Measurements from ENCODE around the gene SLC22A1. TPM values are rescaled to one million over a fixed set of nuclear protein-coding genes. Genes with fewer than 3 reads are reported as not detected.

Gene SLC22A1
- total RNA-seq, 1 donor from 2014 or later = 1.2 TPM

- no peaks in the 10 kb centered on the region for H3K27me3 ChIP-seq
- TF ChIP-seq POLR2A (IDR thresholded peaks at IDR 0.05) (no peak), CTCF (IDR thresholded peaks at IDR 0.05) (no peak), POLR2AphosphoS5 (IDR thresholded peaks at IDR 0.05; ENCODE audit: insufficient read depth in 1 of 2, low read depth in 1 of 2) (no peak)
- H3K4me1 ChIP-seq = peaks cover 1% of the 10 kb centered on the region
- no peak overlapping the region for H3K4me3 ChIP-seq
- no peak for DNase-seq (ENCODE audit: extremely low spot score in 2 of 2)
- peaks cover 0 to 77% of the 10 kb centered on the region in 2 donors for H3K36me3 ChIP-seq
- intact Hi-C loops (cut with DNase I) = no loop called here
- H3K9me3 ChIP-seq = no peaks in the 10 kb centered on the region
- H3K27ac ChIP-seq = no peak overlapping the region
Measured at GRCh38 chr6:160084198-160084776, 37.3 kb upstream of the SLC22A1 start.

- Histone ChIP-seq H3K27ac (no peak overlapping the region), H3K4me3 (no peak overlapping the region), H3K36me3 (peaks cover 0 to 77% of the 10 kb centered on the region in 2 donors), H3K9me3 (no peaks in the 10 kb centered on the region), H3K27me3 (no peaks in the 10 kb centered on the region), H3K4me1 (peaks cover 5% of the 10 kb centered on the region)
- no peak for TF ChIP-seq POLR2AphosphoS5 (IDR thresholded peaks at IDR 0.05; ENCODE audit: insufficient read depth in 1 of 2, low read depth in 1 of 2)
- no peak for TF ChIP-seq CTCF (IDR thresholded peaks at IDR 0.05)
- no peak for TF ChIP-seq POLR2A (IDR thresholded peaks at IDR 0.05)
- DNase-seq (ENCODE audit: extremely low spot score in 2 of 2) = no peak
- intact Hi-C loops (cut with DNase I) = loop anchor here (5.0 kb wide), 1 partner anchor 372 kb away; no protein-coding TSS in a partner anchor
Measured at GRCh38 chr6:160085226-160085625, 36.4 kb upstream of the SLC22A1 start.

- H3K27me3 ChIP-seq = no peaks in the 10 kb centered on the region
- no peak overlapping the region for H3K4me3 ChIP-seq
- H3K36me3 ChIP-seq = peaks cover 0 to 77% of the 10 kb centered on the region in 2 donors
- no peaks in the 10 kb centered on the region for H3K9me3 ChIP-seq
- intact Hi-C loops (cut with DNase I) = loop anchor here (5.0 kb wide), 1 partner anchor 371 kb away; no protein-coding TSS in a partner anchor
- no peak for DNase-seq (ENCODE audit: extremely low spot score in 2 of 2)
- no peak overlapping the region for H3K27ac ChIP-seq
- no peak for TF ChIP-seq POLR2A (IDR thresholded peaks at IDR 0.05)
- TF ChIP-seq POLR2AphosphoS5 (IDR thresholded peaks at IDR 0.05; ENCODE audit: insufficient read depth in 1 of 2, low read depth in 1 of 2) = no peak
- no peak for TF ChIP-seq CTCF (IDR thresholded peaks at IDR 0.05)
- peaks cover 5% of the 10 kb centered on the region for H3K4me1 ChIP-seq
Measured at GRCh38 chr6:160085713-160086505, 35.7 kb upstream of the SLC22A1 start.

- Histone ChIP-seq H3K27ac (no peak overlapping the region), H3K27me3 (no peaks in the 10 kb centered on the region), H3K36me3 (peaks cover 0 to 78% of the 10 kb centered on the region in 2 donors), H3K4me3 (no peak overlapping the region), H3K9me3 (no peaks in the 10 kb centered on the region), H3K4me1 (peaks cover 5% of the 10 kb centered on the region)
- no peak for TF ChIP-seq POLR2AphosphoS5 (IDR thresholded peaks at IDR 0.05; ENCODE audit: insufficient read depth in 1 of 2, low read depth in 1 of 2)
- TF ChIP-seq POLR2A (IDR thresholded peaks at IDR 0.05) = no peak
- TF ChIP-seq CTCF (IDR thresholded peaks at IDR 0.05) = no peak
- no peak for DNase-seq (ENCODE audit: extremely low spot score in 2 of 2)
- intact Hi-C loops (cut with DNase I) = loop anchor here (5.0 kb wide), 1 partner anchor 371 kb away; no protein-coding TSS in a partner anchor
Measured at GRCh38 chr6:160086754-160087153, 34.9 kb upstream of the SLC22A1 start.

All from vagina (tissue), 2 donors.